ENCODE measurements around the gene DENND2A.
"Not testable (repeated sequence)": the region's sequence is repeated elsewhere in the genome, so short reads cannot be mapped to it uniquely, and the experiment has no call there.

Gene DENND2A

GRCh38 chr7:140645166-140645900 lies 4.7 kb upstream of the DENND2A start:
- Histone ChIP-seq H3K36me3 (ENCODE audit: insufficient read depth) (no peaks in the 10 kb centered on the region), H4K20me1 (ENCODE audit: insufficient read depth) (no peaks in the 10 kb centered on the region), H3K4me3 (IDR thresholded peaks at IDR 0.05; ENCODE audit: insufficient read depth, low read depth, low read length) (no peak overlapping the region), H3K4me1 (ENCODE audit: low read depth, poor library complexity, severe bottlenecking) (no peaks in the 10 kb centered on the region), H3K79me2 (ENCODE audit: insufficient read depth, low read depth) (no peaks in the 10 kb centered on the region), H3K27ac (no peak overlapping the region), H3K27me3 (ENCODE audit: insufficient read depth, low read depth) (no peaks in the 10 kb centered on the region), H3K9ac (no peak overlapping the region), H2AFZ (ENCODE audit: low read depth) (no peak overlapping the region), H3K4me2 (no peak overlapping the region)
- TF ChIP-seq CTCF (conservative IDR thresholded peaks at IDR 0.05; ENCODE audit: low read depth, low read length), result peak; percentile 59; the same call in 1 of the 2 replicates

DNA sequence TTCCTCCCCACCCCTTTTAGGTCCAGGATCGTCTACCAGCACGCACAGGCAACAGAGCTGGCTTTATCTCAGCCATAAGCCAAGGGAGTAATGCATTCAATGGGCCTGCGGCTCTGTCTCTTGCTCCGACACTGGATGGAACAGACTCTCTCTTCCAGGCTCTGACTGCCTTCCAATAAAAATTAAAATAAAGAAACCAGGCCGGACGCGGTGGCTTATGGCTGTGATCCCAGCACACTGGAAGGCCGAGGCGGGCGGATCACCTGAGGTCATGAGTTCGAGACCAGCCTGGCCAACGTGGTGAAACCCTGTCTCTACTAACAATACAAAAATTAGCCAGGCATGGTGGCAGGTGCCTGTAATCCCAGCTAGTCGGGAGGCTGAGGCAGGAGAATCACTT lies 4.1 kb upstream of the DENND2A start:
- H3K36me3 ChIP-seq (ENCODE audit: insufficient read depth); H3K27me3 ChIP-seq (ENCODE audit: insufficient read depth, low read depth); H3K4me1 ChIP-seq (ENCODE audit: low read depth, poor library complexity, severe bottlenecking); H3K79me2 ChIP-seq (ENCODE audit: insufficient read depth, low read depth); H3K9ac ChIP-seq; H3K4me3 ChIP-seq (IDR thresholded peaks at IDR 0.05; ENCODE audit: insufficient read depth, low read depth, low read length); H4K20me1 ChIP-seq (ENCODE audit: insufficient read depth); H2AFZ ChIP-seq (ENCODE audit: low read depth); H3K27ac ChIP-seq; H3K4me2 ChIP-seq: not testable (repeated sequence)

DNA sequence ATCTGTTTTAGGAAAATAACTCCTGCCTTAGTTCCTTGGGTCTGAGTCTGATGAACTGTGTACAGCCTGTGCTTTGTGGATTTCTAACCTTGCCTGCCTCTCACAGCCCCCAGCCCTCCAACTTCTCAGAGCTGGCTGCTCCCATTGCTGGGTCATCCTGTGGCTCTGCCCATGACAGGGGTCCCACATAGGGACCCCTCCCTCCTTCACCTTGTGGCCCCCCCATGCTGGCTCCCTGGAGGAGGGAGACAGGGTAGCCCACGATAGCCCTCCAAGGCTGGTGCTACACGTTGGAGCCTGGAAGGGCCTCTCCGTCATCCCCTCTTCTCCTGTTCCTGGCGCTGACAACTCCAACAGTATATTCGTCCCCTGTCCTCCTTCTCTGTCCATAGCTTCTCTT lies 2.8 kb upstream of the DENND2A start:
- Histone ChIP-seq H3K27ac (no peak overlapping the region), H3K27me3 (ENCODE audit: insufficient read depth, low read depth) (no peaks in the 10 kb centered on the region), H4K20me1 (ENCODE audit: insufficient read depth) (no peaks in the 10 kb centered on the region), H3K79me2 (ENCODE audit: insufficient read depth, low read depth) (no peaks in the 10 kb centered on the region), H3K4me2 (no peak overlapping the region), H3K9ac (no peak overlapping the region), H2AFZ (ENCODE audit: low read depth) (no peak overlapping the region), H3K4me3 (IDR thresholded peaks at IDR 0.05; ENCODE audit: insufficient read depth, low read depth, low read length) (no peak overlapping the region), H3K4me1 (ENCODE audit: low read depth, poor library complexity, severe bottlenecking) (no peaks in the 10 kb centered on the region), H3K36me3 (ENCODE audit: insufficient read depth) (no peaks in the 10 kb centered on the region)
- TF ChIP-seq CTCF (conservative IDR thresholded peaks at IDR 0.05; ENCODE audit: low read depth, low read length), result no peak

GRCh38 chr7:140641524-140642195 lies 1.0 kb upstream of the DENND2A start:
- no peaks in the 10 kb centered on the region for H3K27me3 ChIP-seq (ENCODE audit: insufficient read depth, low read depth)
- TF ChIP-seq CTCF (conservative IDR thresholded peaks at IDR 0.05; ENCODE audit: low read depth, low read length), result no peak
- H3K4me1 ChIP-seq (ENCODE audit: low read depth, poor library complexity, severe bottlenecking), result no peaks in the 10 kb centered on the region
- H2AFZ ChIP-seq (ENCODE audit: low read depth), result no peak overlapping the region
- H3K79me2 ChIP-seq (ENCODE audit: insufficient read depth, low read depth), result no peaks in the 10 kb centered on the region
- H3K9ac ChIP-seq, result no peak overlapping the region
- no peak overlapping the region for H3K4me3 ChIP-seq (IDR thresholded peaks at IDR 0.05; ENCODE audit: insufficient read depth, low read depth, low read length)
- no peaks in the 10 kb centered on the region for H4K20me1 ChIP-seq (ENCODE audit: insufficient read depth)
- H3K27ac ChIP-seq, result no peak overlapping the region
- no peaks in the 10 kb centered on the region for H3K36me3 ChIP-seq (ENCODE audit: insufficient read depth)
- no peak overlapping the region for H3K4me2 ChIP-seq

DNA sequence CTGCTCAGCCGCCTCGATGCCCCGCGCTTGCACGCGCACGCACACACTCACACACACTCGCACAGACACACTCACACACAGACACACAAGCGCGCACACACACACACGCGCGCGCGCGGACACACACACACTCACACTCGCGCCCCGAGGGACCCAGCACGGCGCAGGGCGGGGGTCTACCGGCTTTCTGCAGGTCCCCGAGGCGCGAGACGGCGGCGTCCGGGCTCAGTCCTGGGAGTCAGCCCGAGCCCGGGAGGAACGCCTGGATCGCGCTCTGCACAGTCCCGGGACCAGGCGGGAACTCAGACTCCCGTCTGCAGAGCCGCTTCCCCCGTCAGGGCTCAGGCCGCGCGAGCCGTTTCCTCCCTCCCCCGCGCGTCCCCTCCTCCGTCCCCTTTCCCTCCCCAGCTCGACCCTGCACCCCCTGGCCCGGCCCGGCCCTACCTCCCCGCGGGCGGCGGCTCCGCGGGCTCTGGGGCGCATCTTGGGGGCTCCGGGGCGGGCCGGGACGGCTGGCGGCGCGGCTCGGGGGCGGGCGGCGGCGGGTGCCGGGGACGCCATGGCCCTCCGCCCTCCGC lies 464 bp downstream of the DENND2A start:
- H3K79me2 ChIP-seq (ENCODE audit: insufficient read depth, low read depth), result no peaks in the 10 kb centered on the region
- TF ChIP-seq CTCF (conservative IDR thresholded peaks at IDR 0.05; ENCODE audit: low read depth, low read length), result no peak
- no peaks in the 10 kb centered on the region for H3K36me3 ChIP-seq (ENCODE audit: insufficient read depth)
- no peak overlapping the region for H3K4me2 ChIP-seq
- no peak overlapping the region for H3K4me3 ChIP-seq (IDR thresholded peaks at IDR 0.05; ENCODE audit: insufficient read depth, low read depth, low read length)
- H2AFZ ChIP-seq (ENCODE audit: low read depth), result no peak overlapping the region
- H3K27ac ChIP-seq, result no peak overlapping the region
- H3K4me1 ChIP-seq (ENCODE audit: low read depth, poor library complexity, severe bottlenecking), result no peaks in the 10 kb centered on the region
- no peaks in the 10 kb centered on the region for H4K20me1 ChIP-seq (ENCODE audit: insufficient read depth)
- H3K9ac ChIP-seq, result no peak overlapping the region
- no peaks in the 10 kb centered on the region for H3K27me3 ChIP-seq (ENCODE audit: insufficient read depth, low read depth)

All from KMS-11 (cell line).